Panc1 (cell line): ENCODE data around the gene FAM204A.

Experiments
- POLR2AphosphoS5 ChIP-seq: IDR thresholded peaks from 2 replicates; pipeline ENCODE4 v1.6.1; 2012; ENCODE audit warnings: mild to moderate bottlenecking, low read depth, low read length, moderate library complexity
- REST ChIP-seq, 2 experiments: IDR thresholded peaks; 2 replicates each; pipeline ENCODE4 v1.6.1; 2011 to 2012; ENCODE audit warnings: low read depth in 2 of 2, control low read depth in 1 of 2, low read length in 1 of 2, mild to moderate bottlenecking in 1 of 2, moderate library complexity in 1 of 2; ENCODE audit not compliant: insufficient read depth in 1 of 2
- SIN3A ChIP-seq: IDR thresholded peaks from 2 replicates; pipeline ENCODE4 v1.6.1; 2012; ENCODE audit warnings: low read depth, mild to moderate bottlenecking, low read length, moderate library complexity, borderline replicate concordance; ENCODE audit not compliant: insufficient read depth
- TCF7L2 ChIP-seq: IDR thresholded peaks from 2 replicates; pipeline ENCODE4 v1.6.1; 2011; ENCODE audit warnings: mild to moderate bottlenecking, low read depth, low read length, inconsistent platforms
- TF ChIP-seq, protein P1 (sequence below): fragments of 450-650 bp; IDR thresholded peaks from 2 replicates; pipeline ENCODE4 v1.5.1; 2017; ENCODE audit warnings: mild to moderate bottlenecking

GRCh38 chr10:118256825-118257570 is 85.1 kb downstream of the FAM204A start:
- TF ChIP-seq, protein P1, sequence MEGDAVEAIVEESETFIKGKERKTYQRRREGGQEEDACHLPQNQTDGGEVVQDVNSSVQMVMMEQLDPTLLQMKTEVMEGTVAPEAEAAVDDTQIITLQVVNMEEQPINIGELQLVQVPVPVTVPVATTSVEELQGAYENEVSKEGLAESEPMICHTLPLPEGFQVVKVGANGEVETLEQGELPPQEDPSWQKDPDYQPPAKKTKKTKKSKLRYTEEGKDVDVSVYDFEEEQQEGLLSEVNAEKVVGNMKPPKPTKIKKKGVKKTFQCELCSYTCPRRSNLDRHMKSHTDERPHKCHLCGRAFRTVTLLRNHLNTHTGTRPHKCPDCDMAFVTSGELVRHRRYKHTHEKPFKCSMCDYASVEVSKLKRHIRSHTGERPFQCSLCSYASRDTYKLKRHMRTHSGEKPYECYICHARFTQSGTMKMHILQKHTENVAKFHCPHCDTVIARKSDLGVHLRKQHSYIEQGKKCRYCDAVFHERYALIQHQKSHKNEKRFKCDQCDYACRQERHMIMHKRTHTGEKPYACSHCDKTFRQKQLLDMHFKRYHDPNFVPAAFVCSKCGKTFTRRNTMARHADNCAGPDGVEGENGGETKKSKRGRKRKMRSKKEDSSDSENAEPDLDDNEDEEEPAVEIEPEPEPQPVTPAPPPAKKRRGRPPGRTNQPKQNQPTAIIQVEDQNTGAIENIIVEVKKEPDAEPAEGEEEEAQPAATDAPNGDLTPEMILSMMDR: no peak
- TF ChIP-seq SIN3A (no peak), POLR2AphosphoS5 (no peak), REST (IDR thresholded peaks at IDR 0.05; ENCODE audit: insufficient read depth in 1 of 2, low read depth in 2 of 2, low read length in 1 of 2) (no peak), TCF7L2 (no peak)
